GM15510 (cell line): ENCODE data around the gene ATP1A1.

Experiments
- POLR2A ChIP-seq: IDR thresholded peaks from 3 replicates; pipeline ENCODE4 v1.6.1; 2011; ENCODE audit warnings: borderline replicate concordance; ENCODE audit not compliant: insufficient read length; ENCODE audit errors: extremely low read depth

Gene ATP1A1

GRCh38 chr1:116357487-116357886 is 15.6 kb upstream of the ATP1A1 start:
- no peak for TF ChIP-seq POLR2A

GRCh38 chr1:116359060-116359830 is 13.8 kb upstream of the ATP1A1 start:
- TF ChIP-seq POLR2A: no peak

GRCh38 chr1:116359871-116360270 is 13.2 kb upstream of the ATP1A1 start:
- TF ChIP-seq POLR2A: no peak

GRCh38 chr1:116360429-116361173 is 12.4 kb upstream of the ATP1A1 start:
- no peak for TF ChIP-seq POLR2A

GRCh38 chr1:116361648-116362047 is 11.4 kb upstream of the ATP1A1 start:
- no peak for TF ChIP-seq POLR2A

- no peak for TF ChIP-seq POLR2A
Measured at GRCh38 chr1:116362050-116362449, 11.0 kb upstream of the ATP1A1 start.

GRCh38 chr1:116365353-116365780 is 7.7 kb upstream of the ATP1A1 start:
- no peak for TF ChIP-seq POLR2A

- no peak for TF ChIP-seq POLR2A
Measured at GRCh38 chr1:116365857-116366256, 7.2 kb upstream of the ATP1A1 start.

GRCh38 chr1:116367256-116367945 is 5.6 kb upstream of the ATP1A1 start:
- TF ChIP-seq POLR2A: no peak

GRCh38 chr1:116368241-116368640 is 4.8 kb upstream of the ATP1A1 start:
- no peak for TF ChIP-seq POLR2A

GRCh38 chr1:116370181-116370580 is 2.9 kb upstream of the ATP1A1 start:
- TF ChIP-seq POLR2A: no peak

GRCh38 chr1:116371752-116372151 is 1.3 kb upstream of the ATP1A1 start:
- no peak for TF ChIP-seq POLR2A

GRCh38 chr1:116372191-116372590 is 853 bp upstream of the ATP1A1 start:
- no peak for TF ChIP-seq POLR2A

- no peak for TF ChIP-seq POLR2A
Measured at GRCh38 chr1:116373431-116374352, 648 bp downstream of the ATP1A1 start.
